IMR-90 (cell line): Measurements from ENCODE around the gene SPINK5.

Experiments used
- CTCF ChIP-seq: conservative IDR thresholded peaks from 2 replicates; pipeline ENCODE4 v1.5.1; 2012; ENCODE audit warnings: mild to moderate bottlenecking, low read depth, low read length, improper control_type of control experiment
- RAD21 ChIP-seq: IDR thresholded peaks from 2 replicates; pipeline ENCODE4 v1.6.1; 2012; ENCODE audit warnings: low read length, improper control_type of control experiment
- SMC3 ChIP-seq: fragments of 150-350 bp; IDR thresholded peaks from 2 replicates; pipeline ENCODE4 v1.6.1; 2016; ENCODE audit warnings: low read depth, mild to moderate bottlenecking, antibody characterized with exemption, low read length, moderate library complexity

DNA sequence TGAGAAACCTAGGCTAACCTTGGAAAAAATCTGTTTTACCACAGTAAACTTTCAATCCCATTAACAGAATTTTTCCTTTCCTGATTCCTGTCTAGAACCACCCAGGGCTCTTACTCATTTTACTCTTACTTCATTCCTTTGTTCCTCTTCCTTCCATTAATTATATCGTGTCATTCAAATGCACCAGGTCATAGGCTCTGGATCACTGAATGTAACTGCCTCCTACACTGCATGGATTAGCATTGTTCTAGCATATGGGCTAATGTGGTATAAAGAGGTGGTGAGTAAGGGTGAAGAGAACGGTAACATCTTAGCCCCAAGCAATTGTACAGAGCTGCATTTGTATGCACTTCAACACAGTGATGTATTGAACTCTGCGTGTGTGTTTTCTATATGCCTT is 49.5 kb upstream of the SPINK5 start:
- TF ChIP-seq CTCF (no peak), RAD21 (no peak), SMC3 (no peak)
